HG03571 (cell line): ENCODE measurements around the gene DNAJB2.
"Not testable (repeated sequence)": the region's sequence is repeated elsewhere in the genome, so short reads cannot be mapped to it uniquely, and the experiment has no call there.

Source experiments
- ATAC-seq: cut with Tn5 transposase; IDR thresholded peaks from one replicate; pipeline ENCODE4 v1.9.1; 2021; ENCODE audit not compliant: unreplicated experiment

The DNAJB2 gene

DNA sequence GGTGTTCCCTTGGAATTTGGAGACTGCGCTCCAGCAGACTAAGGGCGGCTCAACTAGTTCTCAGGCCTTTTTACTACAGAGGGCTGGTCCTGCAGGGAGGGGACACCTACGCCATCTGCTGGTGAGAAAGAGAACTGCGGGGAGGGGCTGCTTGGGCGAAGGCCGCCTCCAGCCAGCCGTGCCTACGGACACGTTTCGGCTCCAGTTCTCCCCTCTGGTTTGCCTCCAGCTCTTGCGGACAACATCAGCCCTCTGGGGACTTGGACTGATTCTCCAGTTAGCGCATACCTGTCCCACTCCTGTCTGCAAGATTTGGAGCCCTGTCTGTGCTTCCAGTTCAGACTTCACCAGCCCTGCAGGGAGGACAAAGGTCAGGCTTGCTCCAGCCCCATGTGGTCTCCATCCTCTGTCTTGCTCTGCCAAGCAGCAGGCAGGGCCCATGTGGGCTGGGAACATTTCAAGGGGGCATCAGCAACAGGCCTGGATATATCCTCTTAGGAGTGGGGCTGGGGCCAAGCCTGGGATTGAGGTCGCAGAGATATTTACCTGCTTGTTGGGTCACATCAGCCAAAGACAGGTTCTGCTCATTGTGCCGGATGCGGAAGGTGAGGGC is 19.7 kb downstream of the DNAJB2 start:
- no peak for ATAC-seq

DNA sequence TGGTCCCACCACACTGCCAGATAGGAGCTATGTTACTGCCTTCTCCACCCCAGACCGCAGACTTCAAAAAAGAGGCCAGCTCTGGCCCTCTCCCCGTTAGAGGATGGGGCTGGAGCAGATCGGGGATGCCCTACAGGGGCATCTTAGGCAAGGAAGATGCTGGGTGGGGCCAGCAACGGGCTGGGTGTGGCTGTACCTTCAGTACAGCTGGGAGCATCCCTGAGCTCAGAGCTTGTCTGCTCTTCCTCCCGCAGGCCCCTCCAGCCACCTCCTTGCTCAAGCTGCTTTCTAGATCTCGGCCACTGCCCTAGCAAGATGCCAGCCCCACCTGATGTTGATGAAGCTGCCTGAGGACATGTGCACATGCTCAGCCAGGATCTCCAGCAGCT is 20.2 kb downstream of the DNAJB2 start:
- no peak for ATAC-seq

DNA sequence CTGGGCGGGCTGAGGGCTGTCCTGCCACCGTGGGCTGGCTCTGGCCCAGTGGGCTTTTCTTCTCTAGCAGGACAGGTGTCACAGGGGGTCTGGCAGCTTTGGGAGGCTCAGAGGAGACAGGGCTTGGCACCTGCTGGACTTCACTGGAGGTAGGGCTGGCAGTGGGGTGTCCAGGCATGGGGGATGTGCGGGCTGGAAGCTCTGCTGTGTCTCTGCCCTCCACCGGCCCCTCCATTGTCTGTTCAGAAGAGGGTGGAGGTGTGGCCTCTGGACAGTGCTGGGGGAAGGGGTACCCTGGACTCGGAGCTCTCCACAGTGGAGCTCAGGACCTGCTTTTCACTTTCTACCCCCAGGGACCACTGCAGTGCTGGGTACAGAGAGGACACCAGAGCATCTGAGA is 20.9 kb downstream of the DNAJB2 start:
- ATAC-seq, result no peak

DNA sequence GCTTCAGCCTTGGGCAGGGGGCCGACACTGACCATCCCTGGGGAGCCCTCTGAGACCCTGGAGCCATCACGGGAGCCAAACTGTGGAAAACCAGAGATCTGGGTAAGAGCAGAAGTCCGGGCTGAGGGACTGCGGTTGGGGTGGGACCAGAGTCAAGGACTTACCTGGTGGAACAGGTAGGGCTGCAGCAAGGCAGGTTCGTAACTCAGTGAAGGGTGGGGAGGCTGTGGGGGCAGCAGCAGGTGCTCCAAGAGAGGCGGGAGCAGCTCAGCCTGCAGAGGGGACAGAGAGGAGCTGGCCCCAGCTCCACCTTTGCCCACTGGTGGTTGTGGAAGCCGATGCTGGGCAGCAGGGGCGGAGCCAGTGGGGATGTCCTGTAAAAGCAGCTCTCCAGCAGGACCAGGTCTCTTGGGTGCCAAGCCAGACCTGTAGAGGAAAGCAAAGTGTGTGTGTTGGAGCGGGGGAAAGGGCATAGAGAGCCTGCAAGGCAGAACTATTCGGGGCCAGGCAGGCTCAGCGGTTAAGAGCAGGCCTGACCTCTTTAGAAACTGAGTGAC is 23.3 kb downstream of the DNAJB2 start:
- ATAC-seq, result no peak

DNA sequence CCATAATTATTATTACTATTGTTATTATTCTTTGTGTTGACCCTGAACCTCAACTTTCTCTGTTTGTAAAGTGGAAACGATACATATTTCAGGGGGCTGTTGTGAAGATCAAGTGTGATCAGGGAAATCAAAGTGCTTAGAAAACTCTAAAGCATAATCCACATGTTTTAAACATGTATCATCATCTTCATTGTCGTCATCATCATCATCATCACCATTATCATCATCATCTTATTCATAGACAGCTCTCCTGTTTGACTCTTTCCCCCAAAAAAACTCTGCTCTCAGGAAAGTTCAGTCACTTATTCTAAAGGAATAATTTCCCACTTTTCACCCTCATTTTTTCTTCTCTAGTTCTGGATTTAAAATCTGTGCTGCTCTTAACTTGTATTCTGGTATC is 25.1 kb downstream of the DNAJB2 start:
- no peak for ATAC-seq

DNA sequence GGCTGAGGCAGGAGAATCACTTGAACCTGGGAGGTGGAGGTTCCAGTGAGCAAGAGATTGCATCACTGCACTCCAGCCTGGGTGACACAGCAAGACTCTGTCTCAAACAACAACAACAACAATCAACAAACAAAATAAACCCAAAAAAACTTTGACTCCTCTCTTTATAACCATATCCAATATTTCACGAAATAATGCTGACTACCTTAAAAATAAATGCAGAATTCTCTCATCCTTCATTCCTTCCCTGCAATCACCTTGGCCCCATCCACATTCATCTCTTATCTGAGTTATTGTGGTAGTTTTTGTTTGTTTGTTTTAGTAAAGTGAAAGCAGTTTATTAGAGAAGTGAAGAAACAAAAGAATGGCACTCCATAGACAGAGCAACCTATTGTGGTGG is 26.9 kb downstream of the DNAJB2 start:
- ATAC-seq, result no peak

DNA sequence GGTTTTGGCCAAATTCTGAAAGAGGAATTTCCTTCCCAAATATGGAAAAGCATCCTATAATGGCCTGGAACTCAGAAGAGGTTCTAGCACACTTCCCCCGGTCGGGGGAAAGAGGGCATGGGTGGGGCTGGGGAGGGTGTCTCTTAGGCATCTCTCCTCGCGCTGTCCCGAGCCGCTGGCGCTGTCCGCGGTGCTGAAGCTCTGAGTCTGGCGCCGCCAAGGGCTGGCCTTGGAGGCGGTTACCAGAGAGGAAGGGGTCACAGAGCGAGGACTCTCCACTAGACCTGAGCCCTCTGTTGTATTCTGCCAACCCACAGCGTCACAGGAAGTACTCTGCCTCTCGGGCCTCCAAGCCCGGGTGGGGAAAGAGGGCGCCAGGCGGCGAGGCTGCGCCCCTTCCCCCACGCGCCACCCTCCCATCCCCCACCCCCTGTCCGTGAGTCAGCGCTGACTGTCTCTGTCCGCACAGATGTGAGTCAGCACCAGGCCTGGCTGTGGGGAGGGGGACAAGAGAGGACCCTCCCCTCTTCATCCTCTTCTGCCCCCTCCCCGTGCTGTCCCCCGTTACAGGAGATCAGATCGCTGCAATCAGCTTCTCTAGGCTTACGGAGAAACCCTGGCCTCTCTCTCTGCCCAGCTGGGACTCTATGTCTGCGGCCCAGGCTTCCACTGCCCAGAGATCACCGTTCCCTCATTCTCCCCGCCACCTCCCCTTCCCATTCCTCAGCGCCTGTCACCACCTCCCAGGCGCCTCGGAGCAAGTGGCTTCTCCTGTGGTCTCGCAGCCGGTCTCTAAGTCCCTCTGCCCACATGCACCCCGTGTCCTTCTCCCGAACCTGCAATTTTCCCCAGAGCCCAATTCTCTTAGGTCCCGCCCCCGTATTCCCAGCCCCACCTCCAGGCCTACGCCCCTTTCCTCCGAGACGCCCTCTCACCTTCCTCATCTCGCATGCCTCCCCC is 29.3 kb downstream of the DNAJB2 start:
- ATAC-seq, result no peak

DNA sequence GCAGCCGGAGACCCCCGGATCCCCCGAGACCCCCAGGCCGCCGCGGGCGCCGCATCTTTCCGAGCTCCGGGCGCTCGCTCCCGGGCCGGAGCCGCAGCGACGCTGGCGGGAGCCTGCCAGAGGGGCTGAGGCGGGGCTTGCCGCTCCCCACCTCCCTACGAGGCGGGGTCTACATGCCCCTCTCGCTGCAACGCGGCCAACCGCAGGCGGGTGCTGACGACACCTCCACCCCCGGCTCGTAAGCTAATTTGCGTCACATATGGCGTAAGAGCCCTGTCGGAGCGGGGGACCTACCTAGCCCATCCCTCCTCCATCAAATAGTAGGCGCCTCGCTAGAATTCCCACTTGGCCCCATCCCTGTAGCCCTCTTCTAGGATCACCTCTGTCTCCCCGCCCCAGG is 30.1 kb downstream of the DNAJB2 start, which contains the start of gene PTPRN:
Gene PTPRN (minus strand): TSS at position 124 of the 400 bp plus-strand sequence. CDS start 69 bp downstream, at position 55.
- ATAC-seq, result no peak

DNA sequence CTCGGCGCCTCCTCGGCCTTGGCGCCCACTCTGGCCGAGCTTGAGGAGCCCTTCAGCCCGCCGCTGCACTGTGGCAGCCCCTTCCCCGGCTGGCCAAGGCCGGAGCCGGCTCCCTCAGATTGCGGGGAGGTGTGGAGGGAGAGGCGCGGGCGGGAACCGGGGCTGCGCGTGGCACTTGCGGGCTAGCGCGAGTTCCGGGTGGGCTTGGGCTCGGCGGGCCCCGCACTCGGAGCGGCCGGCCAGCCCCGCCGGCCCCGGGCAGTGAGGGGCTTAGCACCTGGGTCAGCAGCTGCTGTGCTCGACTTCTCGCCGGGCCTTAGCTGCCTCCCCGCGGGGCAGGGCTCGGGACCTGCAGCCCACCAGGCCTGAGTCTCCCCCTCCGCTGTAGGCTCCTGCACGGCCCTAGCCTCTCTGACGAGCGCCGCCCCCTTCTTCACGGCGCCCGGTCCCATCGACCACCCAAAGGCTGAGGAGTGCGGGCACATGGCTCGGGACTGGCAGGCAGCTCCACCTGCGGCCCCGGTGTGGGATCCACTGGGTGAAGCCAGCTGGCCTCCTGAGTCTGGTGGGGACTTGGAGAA is 33.6 kb downstream of the DNAJB2 start:
- ATAC-seq, result not testable (repeated sequence)

DNA sequence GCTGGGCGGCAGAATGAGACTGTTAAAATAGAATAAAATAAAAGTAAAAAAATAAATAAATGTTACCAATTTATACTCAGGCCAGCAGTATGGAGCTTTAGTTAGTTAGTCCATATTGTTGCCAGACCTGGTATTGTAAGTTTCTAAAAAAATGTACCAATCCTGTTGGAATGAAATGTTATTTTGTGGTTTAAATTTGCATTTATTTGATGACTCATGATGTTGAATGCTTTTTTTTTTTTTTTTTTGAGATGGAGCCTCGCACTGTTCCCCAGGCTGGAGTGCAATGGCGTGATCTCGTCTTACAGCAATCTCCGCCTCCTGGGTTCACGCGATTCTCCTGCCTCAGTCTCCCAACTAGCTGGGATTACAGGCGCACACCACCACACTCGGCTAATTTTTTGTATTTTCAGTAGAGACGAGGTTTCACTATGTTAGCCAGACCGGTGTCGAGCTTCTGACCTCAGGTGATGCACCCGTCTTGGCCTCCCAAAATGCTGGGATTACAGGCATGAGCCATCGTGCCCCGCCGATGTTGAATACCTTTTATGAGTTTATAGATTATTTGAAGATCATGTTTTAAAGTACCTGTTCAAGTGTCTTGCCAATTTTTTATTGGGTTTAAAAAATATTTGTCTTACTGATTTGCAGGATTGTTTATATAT is 35.8 kb downstream of the DNAJB2 start:
- ATAC-seq, result no peak

DNA sequence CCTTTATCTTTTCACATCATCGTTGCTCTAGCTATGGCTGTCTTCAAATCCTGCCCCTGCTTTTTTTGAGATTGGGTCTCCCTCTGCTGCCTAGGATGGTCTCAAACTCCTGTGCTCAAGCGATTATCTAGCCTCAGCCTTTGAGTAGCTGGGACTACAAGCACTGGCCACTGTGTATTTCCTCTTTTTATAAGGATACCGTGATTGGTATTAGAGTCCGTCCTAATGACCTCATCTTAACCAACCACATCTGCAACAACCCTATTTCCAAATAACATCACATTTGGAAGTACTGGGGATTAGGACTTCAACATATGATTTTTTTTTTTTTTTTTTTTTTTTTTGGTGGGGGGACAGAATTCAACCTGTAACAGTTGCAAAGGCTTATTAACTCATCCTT is 44.3 kb downstream of the DNAJB2 start:
- no peak for ATAC-seq

DNA sequence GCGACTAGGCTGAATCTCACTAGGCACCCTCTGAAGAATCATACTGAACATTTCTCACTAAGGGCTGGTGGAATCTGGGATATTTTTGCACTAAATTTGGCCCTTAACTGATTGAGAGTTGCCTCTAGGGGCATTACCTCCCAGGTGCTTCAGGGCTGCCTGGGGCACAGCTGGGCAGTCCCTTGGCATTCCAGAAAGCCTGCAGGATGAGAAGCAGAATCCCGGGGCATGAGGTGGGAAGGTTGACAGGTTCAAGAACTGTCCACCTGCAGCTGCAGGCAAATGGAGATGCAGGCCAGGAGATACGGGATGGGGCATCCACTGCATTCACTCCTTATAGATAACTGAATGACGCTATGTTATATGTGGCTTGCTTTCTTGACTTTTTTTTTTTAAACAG is 46.0 kb downstream of the DNAJB2 start:
- ATAC-seq, result no peak

DNA sequence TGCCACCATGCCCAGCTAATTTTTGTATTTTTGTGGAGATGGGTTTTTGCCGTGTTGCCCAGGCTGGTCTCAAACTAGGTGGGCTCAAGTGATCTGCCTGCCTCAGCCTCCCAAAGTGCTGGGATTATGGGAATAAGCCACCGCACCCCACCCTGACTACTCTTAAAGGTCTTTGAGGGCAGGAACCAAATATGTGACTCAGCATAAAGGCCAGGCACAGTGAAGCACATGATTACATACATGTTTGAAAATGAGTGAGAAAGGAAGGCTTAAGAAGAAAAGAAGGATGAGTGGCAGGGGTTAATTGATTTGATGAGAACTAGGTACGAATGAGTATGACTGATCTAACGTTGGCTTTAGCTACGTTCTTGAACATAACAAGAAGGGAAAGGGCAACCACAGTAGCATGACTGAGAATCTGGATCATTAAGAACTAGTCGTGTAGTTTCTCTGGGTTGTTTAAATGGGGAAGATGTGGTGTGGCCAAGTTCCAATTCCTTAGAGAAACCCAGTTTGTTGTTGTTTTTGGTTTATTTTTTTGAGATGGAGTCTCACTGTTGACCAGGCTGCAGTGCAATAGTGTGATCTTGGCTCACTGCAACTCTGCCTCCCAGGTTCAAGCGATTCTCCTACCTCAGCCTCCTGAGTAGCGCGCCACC is 46.6 kb downstream of the DNAJB2 start:
- ATAC-seq, result no peak

DNA sequence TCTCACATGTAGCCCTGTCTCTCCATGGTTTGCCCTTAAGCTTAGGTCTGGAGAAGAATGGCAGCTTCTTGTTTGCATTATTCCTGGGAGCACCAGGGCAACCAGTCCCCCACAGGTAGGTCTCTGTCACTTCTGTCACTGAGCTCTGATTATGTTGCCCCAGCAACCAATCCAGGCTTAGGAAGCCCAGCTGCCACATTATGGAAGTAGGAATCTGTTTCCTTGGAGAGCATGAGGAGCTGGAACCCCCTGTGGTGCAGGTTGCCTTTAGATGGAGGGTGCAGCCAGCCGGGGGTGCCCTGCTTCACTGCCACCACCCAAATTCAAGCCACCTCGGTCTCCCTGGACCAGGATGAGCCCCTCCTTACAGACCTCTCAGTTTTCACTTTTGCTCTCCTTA is 48.6 kb downstream of the DNAJB2 start:
- no peak for ATAC-seq

DNA sequence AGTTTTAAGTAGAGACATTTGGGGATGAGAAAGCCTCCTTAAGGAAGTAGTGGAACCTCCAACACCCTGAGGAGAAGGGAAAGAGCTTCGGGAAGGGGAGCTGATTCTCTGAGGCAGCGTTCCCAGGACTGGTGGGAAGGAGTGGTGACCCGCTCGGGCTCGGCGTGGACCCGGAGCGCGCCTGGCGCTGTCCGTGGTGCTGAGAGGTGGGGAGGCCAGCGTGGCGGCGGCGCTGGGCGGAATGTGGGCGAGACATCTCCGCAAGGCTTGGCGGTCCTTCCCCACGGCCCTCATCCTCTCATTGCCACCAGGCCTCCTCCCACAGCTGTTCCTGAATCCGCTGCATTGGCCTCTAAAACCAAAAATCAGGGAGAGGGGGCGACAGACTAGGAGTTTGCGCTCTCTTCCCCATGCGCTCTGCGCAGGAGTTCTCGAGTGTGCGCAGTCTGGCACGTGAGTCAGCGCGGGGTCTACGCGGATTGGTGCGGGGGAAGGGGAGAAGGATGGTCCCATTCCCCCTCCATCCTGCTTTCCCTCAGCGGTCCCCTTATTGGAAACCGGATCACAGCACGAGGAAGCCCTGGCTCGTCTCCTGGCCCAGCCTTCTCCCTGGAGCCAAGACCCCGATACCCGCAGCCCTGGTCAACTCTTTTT is 52.5 kb downstream of the DNAJB2 start:
- no peak for ATAC-seq

DNA sequence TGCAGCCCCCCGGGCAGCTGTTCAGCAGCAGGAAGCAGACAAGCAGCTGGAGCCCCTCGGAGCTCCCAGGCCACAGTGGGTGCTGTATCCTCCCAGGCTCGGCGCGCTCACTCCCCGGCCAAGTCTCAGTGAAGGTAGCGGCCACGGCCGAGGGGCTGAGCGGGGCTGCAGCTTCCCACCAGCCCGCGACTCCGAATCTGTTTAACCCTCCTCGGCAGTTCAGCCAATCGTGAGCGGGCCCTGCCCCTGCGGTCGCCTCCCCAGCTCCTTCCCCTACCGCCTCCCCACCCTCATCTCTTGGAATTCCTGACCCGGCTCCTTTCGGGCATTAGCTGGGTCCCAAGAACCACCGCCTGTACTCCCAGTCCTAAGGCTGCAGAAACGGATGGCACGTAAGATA is 53.4 kb downstream of the DNAJB2 start, which contains the start of gene RESP18:
Gene RESP18 (minus strand): TSS at position 203 of the 400 bp plus-strand sequence.
- no peak for ATAC-seq

DNA sequence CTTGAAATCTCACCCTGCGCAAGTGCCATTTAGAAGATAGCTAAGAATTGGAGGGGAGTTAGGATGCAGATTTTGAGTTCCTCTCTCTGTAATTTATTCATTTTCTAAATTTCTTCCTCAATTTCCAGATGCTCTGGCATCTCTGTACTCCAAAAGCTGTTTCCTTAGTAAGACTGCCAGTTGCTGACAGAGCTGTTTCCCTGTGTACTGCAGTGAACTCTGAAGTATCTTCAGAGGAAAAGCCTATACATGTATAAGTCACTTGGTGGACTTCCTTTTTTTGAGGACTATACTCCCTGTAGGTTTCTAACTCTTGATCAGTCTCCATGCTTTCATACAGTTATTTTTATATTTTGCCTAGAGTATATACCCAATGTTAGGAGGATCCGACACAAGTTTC is 54.9 kb downstream of the DNAJB2 start:
- no peak for ATAC-seq

DNA sequence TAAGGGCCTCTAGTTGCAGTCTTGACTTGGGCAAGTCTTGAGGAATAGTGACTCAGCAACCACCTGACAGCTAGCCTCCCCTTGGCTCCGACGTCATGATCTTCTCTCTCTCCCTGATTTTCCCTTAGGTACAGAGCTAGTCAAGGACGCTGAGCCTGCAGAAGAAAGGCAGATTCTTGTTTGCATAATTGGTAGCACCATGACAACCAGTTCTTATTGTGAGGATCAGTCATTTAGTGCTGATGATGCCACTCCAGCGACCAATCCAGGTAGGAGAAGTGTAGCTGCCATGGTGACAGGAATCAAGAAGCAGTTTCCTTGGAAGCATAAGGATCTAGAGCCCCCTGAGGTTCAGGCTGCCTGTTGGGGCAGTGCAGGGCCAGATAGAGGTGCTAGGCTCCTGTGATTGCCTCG is 56.2 kb downstream of the DNAJB2 start:
- ATAC-seq, result no peak
